ENCODE measurements around the gene KIF27.

- TF ChIP-seq TOX (CRISPR knock-in tag; IDR thresholded peaks at IDR 0.05; ENCODE audit: borderline replicate concordance) (no peak), TSHZ2 (CRISPR knock-in tag; IDR thresholded peaks at IDR 0.05) (no peak), SNAI2 (CRISPR knock-in tag; IDR thresholded peaks at IDR 0.05) (no peak), ZNF70 (CRISPR knock-in tag; IDR thresholded peaks at IDR 0.05) (no peak), PPARA (CRISPR knock-in tag; IDR thresholded peaks at IDR 0.05; ENCODE audit: borderline replicate concordance) (no peak), ZNF8 (CRISPR knock-in tag; IDR thresholded peaks at IDR 0.05) (no peak), CSRNP3 (CRISPR knock-in tag; IDR thresholded peaks at IDR 0.05) (no peak), POU6F1 (CRISPR knock-in tag; IDR thresholded peaks at IDR 0.05; ENCODE audit: borderline replicate concordance, low read depth) (no peak), BACH2 (CRISPR knock-in tag; IDR thresholded peaks at IDR 0.05; ENCODE audit: borderline replicate concordance) (no peak), RARB (CRISPR knock-in tag; IDR thresholded peaks at IDR 0.05) (no peak)
These were observed 43.7 kb upstream of the KIF27 start for GRCh38 chr9:83964973-83965349.

Measured in SK-N-SH treated with all-trans-retinoic acid at 6 μM for 48 hours (cell line).